CD4-positive, alpha-beta T cell treated with Interleukin-6 for 4 hours (primary cell): ENCODE measurements around the gene TAF7L.
"Not testable (repeated sequence)": the region's sequence is repeated elsewhere in the genome, so short reads cannot be mapped to it uniquely, and the experiment has no call there.

ENCODE experiments used
- DNase-seq: peaks from one replicate; pipeline ENCODE4 v3.0.0-alpha.2; 2020; ENCODE audit warnings: mixed read lengths

Gene TAF7L, protein sequence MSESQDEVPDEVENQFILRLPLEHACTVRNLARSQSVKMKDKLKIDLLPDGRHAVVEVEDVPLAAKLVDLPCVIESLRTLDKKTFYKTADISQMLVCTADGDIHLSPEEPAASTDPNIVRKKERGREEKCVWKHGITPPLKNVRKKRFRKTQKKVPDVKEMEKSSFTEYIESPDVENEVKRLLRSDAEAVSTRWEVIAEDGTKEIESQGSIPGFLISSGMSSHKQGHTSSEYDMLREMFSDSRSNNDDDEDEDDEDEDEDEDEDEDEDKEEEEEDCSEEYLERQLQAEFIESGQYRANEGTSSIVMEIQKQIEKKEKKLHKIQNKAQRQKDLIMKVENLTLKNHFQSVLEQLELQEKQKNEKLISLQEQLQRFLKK

DNA sequence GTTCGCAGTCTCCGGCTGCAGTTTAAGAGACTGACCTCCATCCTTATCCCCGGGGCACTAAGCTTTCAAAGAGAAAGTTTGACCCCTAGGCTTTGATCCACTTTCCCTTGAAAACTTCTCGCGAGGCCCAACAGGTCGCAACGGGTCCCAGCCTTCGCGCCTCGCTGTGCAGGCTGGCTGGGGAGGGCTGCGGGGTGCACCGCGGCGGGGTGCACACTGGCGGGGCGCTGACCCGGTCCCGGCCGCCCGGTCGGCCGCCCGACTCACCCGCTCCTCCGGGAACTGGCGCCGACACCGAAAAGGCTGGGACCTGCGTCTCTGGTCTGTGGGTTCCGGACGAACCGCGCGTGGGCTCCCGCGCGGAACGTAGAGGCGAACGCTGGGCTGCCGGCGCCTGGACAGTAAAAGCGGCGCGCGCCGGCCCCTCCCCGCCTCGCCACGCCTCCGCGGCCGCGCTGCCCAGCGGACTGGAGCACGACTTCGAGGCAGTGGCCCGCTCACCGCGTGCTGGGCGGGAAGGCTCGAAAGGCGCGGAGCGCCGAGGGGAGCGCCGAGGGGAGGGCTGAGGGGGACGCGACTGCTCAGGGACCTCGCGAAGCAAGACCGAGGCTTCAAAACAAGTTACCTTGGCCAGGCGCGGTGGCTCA is at the start of gene TAF7L:
TAF7L (minus strand) TSS at position 378 of the 647 bp plus-strand sequence. CDS start 3,791 bp downstream, outside the sequence.
- no peak for DNase-seq

DNA sequence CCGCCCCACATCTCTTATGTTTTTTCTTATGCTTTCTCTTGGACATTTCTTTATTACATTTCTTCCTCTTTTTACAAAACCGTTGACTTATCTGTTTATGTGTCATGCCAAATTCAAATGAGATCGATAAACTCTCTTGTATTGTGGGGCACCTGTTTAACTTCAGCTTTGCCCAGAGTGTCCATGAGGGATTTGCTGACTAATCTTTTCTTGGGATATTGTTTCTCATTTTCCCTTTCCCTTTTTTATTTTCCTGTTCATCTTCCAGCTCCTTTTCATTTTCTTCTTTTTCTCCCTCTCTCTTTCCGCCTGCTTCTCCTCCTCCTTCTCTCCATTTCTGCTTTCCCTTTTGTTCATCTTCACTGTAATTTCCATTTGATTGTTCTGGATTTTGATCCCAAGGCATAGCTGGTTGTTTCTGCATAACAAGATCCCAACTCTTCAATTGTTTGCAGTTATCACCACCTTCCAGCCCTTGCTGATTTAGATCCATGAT is 46.7 kb upstream of the TAF7L start:
- DNase-seq = no peak

DNA sequence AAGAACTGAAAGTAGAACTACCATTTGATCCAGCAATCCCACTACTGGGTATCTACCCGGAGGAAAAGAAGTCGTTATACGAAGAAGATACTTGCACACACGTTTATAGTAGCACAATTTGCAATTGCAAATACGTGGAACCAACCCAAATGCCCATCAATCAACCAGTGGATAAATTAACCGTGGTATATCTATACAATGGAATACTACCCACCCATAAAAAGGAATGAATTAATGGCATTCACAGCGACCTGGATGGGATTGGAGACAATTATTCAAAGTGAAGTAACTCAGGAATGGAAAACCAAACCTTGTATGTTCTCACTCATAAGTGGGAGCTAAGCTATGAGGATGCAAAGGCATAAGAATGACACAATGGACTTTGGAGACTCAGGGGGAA is 43.2 kb upstream of the TAF7L start:
- not testable (repeated sequence) for DNase-seq

DNA sequence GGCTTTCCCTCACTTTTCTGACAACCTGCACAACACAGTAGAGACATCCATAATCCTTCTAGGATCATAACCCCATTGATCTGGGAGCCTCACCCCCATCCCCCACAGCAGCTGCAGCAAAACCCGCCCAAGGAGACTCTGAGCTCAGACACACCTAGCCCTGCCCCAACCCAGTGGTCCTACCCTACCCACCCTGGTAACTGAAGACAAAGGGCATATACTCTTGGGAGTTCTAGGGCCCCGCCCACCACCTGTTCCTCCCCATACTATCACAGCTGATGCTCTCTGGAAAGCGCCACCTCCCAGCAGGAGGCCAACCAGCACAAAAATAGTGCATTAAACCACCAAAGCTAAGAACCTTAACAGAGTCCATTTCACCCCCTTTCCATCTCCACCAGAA is 35.5 kb upstream of the TAF7L start:
- DNase-seq = not testable (repeated sequence)

DNA sequence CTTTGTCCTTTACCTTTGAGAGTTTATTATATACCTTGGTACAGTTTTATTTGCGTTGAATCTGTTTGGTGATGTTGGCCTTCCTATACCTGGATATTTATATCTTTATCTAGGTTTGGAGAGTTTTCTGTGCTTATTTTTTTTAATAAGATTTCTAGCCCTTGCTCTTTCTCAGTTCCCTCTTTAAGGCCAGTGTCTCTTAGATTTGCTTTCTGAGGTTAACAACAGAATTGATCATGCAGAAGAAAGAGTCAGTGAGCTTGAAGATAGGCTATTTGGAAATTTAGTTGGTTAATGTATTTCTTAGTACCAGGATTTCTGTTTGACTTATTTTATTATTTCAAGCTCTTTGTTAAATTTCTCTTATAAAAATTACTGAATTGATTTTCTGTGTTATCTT is 12.7 kb upstream of the TAF7L start:
- DNase-seq = no peak

DNA sequence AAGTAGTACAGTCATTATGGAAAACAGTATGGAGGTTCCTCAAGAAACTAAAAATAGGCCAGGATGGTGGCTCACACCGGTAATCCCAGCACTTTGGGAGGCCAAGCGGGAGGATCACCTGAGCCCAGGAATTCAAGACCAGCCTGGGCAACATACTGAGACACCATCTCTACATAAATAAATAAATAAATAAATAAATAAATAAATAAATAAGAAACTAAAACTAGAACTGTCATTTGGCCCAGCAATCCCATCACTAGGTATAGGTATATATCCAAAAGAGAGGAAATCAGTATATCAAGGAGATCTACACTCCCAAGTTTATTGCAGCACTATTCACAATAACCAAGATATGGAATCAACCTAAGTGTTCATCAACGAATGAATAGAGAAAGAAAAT is 4.5 kb upstream of the TAF7L start:
- DNase-seq = not testable (repeated sequence)

DNA sequence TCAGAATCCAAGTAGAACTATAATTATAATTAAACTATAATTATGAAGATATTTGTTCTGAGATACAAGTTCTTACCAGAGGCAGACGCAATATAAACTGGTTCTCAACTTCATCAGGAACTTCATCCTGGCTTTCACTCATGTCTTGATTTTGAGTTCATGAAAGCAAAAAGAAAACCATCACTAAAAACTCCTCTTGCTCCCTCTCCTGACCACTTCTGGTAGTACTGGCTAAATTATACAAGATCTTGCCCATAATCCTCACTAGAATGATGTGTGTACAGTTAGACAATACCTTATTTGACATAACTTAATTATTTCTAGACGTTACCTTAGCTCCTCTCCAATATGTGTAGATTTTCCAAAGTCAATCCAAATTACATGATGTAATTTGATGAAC is 3.7 kb downstream of the TAF7L start:
- no peak for DNase-seq

DNA sequence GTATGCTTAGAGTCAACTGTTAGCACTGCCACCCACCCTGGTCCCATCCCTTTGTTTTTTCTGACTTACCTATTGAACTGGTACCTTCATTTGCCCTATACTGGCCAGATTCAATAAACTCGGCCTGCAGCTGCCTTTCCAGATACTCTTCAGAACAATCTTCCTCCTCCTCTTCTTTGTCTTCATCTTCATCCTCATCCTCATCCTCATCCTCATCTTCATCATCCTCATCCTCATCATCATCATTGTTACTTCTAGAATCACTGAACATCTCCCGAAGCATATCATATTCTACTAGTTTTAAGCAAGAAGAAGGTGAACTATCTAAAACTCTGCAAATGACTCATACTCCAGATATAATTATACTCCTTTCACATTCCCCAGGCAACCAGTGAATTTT is 14.9 kb downstream of the TAF7L start:
- no peak for DNase-seq

DNA sequence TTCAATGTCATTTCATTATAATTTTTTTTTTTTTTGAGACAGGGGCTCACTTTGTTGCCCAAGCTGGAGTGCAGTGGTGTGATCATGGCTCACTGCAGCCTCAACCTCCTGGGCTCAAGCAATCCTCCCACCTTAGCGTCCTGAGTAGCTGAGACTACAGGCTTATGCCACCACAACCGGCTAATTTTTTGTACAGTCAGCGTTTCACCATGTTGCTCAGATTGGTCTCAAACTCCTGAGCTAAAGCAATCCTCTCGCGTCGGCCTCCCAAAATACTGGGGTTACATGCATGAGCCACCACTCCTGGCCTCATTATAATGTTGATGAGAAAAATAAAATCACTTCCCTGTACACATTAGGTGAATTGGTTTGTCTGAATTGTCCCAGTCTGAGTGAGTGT is 16.9 kb downstream of the TAF7L start:
- no peak for DNase-seq

DNA sequence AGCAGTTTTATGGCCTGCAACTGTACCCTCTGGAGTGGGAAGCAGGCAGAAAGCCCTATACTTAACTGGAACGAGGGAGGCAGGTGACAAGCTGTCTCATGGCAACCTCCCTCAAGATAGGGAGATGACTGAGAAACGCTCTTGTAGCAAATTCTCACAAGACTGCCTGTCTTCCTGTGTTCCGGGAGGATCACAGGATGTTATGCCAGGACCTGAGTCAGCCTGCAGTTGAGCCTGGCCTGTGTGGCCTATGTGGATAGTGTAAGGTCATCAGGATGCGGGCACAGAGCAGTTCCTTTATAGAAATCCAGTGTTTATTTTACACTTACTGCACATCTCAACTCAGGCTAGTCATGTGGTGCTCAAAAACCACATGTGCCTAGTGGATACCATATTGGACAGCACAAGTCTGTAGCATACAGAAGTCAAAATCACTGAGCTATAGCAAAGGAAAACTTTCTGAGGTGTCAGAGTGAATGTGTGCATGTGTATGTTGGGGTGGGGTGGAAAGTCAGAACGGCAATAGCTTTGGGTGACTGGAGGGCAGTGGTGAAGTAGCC is 25.2 kb downstream of the TAF7L start:
- no peak for DNase-seq

DNA sequence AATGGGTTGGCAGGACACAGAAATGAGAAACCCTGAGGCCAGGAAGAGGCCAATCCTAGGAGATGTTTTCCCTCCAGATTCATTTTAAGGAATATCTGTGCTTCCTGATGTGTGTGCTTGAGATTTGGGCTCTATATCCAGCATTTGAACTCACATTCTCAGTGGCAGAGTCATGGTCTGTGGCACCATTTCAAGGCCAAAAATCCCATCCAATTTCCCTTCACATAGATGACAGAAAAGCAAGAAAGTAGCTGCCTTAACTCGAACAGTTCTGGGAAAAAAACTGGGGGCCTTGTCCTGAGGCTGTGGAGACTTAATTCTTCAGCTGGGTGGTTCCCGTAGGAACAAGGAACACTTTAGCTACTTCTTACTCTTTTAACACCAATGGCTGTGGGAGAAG is 27.4 kb downstream of the TAF7L start:
- DNase-seq = no peak

DNA sequence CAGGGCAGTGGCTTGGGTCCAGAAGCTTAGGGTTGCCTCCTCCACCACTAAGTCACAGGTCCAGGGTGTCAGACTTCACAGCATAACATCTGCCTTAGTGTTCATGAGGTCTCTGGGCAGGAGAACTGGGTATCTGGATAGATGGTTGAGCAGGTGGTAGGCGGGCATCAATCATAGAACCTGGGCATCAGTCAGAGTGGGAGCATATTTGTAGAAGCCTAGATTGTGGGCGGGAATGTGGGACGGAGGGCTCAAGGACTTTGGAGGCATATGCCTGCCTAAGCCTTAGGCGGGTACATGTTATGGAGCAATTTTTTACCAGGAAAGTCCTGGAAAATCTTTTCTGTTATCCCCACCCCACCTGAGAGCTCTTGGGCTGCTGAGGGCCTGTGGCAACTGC is 28.5 kb downstream of the TAF7L start:
- no peak for DNase-seq

DNA sequence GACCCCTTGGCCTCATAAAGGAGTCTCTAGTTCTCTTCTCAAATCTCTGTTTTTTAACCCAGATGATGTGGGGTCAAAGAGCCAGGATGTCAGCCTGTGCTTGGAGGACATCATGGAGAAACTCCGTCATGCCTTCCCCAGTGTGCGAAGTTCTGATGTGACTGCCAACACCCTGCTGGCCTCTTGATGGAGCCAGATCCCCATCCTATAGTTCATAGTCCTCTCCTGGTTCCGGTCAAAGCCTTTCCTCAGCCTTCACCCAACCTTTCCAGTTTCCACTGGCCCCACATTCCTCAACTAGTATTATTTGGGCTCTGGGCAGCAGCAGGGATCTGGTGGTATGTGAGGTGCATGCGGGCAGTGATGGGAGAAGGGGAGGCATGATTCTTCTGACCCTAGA is 30.7 kb downstream of the TAF7L start:
- DNase-seq = no peak

DNA sequence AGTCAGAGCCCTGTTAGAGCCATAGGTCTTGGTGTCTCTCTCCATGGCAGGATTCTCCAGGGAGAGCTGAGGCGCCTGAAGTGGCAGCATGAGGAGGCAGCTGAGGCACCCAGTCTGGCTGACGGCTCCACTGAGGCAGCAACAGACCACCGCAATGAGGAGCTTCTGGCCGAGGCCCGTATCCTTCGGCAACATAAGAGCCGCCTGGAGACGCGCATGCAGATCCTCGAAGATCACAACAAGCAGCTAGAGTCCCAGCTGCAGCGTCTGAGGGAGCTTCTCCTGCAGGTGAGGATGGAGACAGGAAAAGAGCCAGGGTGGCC is 32.9 kb downstream of the TAF7L start:
- DNase-seq = no peak

DNA sequence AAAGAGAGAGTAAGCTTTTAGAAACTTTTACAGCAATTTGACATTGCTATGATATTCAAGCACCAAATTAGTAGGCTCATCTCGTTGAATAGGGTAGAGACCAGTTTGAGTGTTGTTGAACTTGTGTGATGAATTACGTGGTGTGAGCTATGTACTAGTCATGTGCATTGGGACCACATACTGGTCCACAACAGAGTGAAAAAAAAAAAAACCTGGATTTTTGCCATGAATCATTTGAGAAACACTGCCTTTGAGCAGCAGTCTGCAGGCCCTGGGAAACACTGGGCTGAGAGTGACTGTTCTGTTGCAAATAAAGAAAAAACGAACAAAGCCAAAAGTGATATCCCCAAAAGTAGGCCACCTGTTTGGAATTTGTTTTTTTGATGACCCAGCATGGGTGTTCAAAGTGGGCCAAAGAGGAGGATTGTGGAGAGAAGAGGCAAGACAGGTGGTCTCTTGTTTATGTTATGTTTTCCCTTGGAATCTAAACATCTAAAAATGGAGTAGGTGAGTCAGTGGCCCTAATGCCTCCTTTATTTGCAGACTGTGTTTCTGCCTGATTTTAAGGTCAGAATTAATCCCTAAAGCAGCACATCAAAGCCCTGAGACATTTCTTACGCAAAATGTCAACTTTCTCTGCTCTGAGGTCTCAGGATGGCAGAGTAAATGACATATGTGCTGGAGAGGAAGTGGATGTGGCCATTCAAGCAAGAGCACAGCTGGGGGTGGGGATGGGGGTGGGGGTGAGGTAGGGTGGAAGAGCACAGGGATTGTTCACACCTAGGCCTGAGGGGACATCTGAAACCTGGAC is 33.5 kb downstream of the TAF7L start:
- no peak for DNase-seq

DNA sequence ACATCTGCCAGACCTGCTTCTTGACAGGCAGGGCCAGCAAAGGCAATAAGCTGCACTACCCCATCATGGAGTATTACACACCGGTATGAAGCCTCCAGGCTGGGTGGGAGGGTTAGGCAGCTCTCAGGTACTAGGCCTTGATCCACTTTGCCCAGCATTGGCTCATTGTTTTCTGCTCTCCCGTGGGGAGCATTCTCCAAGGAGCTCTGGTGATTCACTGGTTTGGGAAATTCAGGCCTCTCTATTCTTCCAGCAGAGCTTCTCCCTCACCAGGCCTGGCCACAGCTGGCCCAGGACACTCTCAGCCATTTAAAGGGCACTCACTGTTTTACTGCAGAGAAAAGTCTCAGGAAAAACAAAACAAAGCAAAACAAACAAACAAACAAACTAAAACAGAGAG is 38.5 kb downstream of the TAF7L start:
- no peak for DNase-seq

DNA sequence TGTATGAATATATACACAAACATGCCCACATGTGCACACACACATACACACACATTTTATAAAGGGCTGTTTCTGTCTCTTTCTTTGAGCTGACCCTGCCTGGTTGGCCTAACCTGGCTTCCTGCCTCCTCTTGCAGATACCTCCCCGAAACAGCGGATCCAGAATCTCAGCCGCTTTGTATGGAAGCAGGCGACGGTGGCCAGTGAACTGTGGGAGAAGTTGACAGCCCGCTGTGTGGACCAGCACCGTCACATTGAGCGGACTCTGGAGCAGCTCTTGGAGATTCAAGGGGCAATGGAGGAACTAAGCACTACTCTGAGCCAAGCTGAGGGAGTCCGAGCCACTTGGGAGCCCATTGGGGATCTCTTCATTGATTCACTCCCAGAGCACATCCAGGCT is 49.6 kb downstream of the TAF7L start:
- DNase-seq = no peak

DNA sequence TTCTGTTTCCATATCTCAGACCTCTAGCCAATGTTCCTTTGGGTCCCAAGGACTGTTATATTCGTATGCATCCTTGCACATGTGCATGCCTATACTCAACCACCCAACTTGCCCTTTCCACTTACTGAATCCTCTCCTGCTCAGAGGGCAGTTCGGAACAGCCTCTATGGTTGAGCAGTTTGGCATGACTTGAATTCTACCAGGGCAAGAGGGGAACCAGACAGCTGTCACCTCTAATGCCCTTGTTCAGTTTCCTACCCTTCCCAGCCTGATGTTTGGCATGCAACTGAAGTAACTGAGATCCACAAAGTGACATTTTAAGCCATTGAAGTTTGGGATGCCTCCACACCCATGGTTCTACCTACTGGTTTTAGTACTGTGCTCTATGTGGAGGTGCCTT is 54.1 kb downstream of the TAF7L start:
- DNase-seq = no peak

DNA sequence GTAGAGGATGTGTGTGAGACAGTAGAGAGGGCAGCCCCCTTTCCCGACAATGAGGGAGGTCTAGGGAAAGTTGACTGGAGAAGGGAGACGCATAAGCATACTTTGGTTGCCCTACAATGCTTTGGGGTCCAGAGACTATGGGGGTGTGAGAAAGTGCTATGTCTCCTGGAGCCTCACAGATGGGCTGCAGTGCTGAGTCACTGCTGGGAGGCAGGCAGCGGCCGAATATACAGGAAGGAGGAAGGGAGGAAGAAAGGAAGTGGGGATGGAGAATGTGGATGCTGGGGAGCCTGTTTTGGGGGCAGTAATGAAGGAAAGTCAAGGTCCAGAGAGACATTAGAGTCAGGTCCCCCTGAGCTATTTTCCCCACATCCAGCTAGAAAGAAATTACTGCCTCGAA is 58.8 kb downstream of the TAF7L start:
- no peak for DNase-seq

DNA sequence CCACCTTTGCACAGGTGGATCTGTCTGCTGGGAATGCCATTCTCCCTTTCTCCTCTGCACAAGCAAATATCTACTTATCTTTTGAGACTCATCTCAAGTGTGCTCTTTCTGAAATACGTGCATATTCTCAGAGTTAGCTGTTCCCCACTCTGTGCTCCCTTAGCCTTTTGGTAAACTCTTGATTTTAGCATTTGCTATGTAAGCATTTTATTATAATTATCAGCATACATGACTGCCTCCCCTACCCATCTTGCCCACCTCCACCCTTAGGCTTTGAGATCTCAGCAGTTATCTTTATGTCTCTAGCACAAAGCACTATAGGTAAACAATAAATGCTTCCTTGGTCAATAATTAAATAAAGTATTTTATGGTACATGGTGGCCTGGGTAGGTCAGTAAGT is 60.1 kb downstream of the TAF7L start:
- DNase-seq = no peak

DNA sequence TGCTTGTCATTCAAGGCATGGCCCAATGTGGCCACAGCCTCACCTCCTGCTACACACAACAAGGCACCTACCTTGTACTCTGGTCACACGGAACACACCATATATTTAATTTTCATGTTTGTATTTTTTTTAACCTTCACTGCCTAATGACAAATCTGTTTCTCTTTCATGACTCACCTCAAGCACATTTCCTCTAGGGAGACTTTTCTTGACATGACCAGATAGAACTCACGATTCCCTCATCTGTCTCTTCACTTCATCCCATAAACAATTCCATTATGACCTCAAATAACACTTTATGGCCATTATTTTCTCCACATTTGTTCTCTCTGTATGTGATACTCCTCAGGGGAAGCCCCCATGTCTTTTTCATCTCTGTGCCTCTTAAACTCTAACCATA is 60.5 kb downstream of the TAF7L start:
- no peak for DNase-seq

DNA sequence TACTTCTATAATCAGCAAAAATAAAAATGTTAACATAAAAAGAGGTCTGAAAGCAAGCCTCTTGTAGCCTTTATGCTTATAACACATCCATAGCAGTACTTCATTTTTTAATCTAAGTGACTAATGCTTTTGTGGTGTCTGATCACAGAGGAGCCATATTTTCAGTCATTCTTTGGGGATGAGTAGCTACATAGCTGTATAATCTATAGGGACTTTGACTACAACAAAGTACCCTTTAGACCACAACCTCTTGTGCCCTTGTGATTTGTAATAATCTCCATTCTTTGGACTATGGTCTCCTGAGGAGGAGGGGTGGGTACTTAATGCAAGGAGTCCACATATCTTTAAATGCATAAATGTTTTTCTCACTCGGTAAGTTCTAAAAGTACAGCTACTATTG is 62.0 kb downstream of the TAF7L start:
- no peak for DNase-seq

DNA sequence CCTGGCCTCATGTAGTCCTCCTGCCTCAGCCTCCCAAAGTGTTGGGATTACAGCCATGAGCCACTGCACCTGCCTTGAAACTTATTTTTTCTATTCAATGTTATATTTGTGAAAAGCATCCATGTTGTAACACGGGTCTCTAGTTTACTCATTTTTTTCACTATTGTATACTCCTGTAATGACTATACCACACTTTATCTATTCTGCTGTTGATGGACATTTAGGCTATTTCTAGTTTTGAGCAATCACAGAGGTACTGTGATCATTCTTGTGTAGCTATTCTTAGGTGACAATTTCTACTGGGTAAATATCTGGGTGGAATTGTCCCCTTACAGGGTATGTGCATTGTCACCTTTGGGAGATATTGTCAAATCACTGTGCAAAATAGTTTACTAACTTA is 67.9 kb downstream of the TAF7L start:
- DNase-seq = no peak
